Panc1 (cell line): ENCODE measurements around the gene FKTN. TPM values are rescaled to one million over a fixed set of nuclear protein-coding genes. Genes with fewer than 3 reads are reported as not detected.

Source experiments
- ATAC-seq: fragments of 200-7000 bp; cut with Tn5 transposase; 2 replicates; pipeline ENCODE4 v1.9.1; 2020; ENCODE audit warnings: mild to moderate bottlenecking, moderate library complexity
- BruUV-seq: library from RNA; stranded (reverse); fragments of 400-500 nt; replicated peaks from 2 replicates; lab custom pipeline; 2021; lab: Mats Ljungman, UMichigan
- CTCF ChIA-PET: fragments of 300-600 bp; sonication (Branson Sonifier 250); formaldehyde crosslinking; loops from one replicate; lab custom pipeline; 2022; ENCODE audit warnings: antibody characterized with exemption; lab: Charles Lee
- POLR2A ChIA-PET: fragments of 300-600 bp; sonication (Branson Sonifier 250); formaldehyde crosslinking; loops from one replicate; lab custom pipeline; 2022; ENCODE audit warnings: antibody characterized with exemption; lab: Charles Lee
- DNase-seq: peaks from one replicate; pipeline ENCODE4 v3.0.0-alpha.2; 2010; ENCODE audit warnings: low read depth, low spot score
- H3K27ac ChIP-seq: 2 replicates; pipeline ENCODE4 v1.5.1; 2011; ENCODE audit warnings: mild to moderate bottlenecking, low read length, inconsistent platforms
- H3K27me3 ChIP-seq: fragments of 200-500 bp; sonication (Bioruptor generic); 2 replicates; pipeline ENCODE4 v1.6.0; 2014; ENCODE audit warnings: low read length, inconsistent platforms; ENCODE audit not compliant: control insufficient read depth, insufficient read depth
- H3K36me3 ChIP-seq: fragments of 200-500 bp; sonication (Bioruptor generic); 2 replicates; pipeline ENCODE4 v1.5.1; 2014; ENCODE audit warnings: inconsistent platforms, mild to moderate bottlenecking, low read length, moderate library complexity; ENCODE audit not compliant: control insufficient read depth, insufficient read depth
- H3K4me1 ChIP-seq: 2 replicates; pipeline ENCODE4 v1.5.1; 2011; ENCODE audit warnings: inconsistent platforms, mild to moderate bottlenecking, low read length, moderate library complexity; ENCODE audit not compliant: control insufficient read depth, insufficient read depth
- H3K4me3 ChIP-seq, 2 experiments: 2 replicates each; pipeline ENCODE4 v1.5.1; 2011 to 2012; ENCODE audit warnings: low read depth in 2 of 2, low read length in 2 of 2, mild to moderate bottlenecking in 2 of 2, inconsistent platforms in 1 of 2, moderate library complexity in 1 of 2
- H3K9me3 ChIP-seq: fragments of 200-500 bp; sonication (Bioruptor generic); 2 replicates; pipeline ENCODE4 v1.5.1; 2014; ENCODE audit warnings: low read depth, mild to moderate bottlenecking, inconsistent platforms, low read length, moderate library complexity; ENCODE audit not compliant: control insufficient read depth, insufficient read depth
- POLR2AphosphoS5 ChIP-seq: IDR thresholded peaks from 2 replicates; pipeline ENCODE4 v1.6.1; 2012; ENCODE audit warnings: mild to moderate bottlenecking, low read depth, low read length, moderate library complexity
- SIN3A ChIP-seq: IDR thresholded peaks from 2 replicates; pipeline ENCODE4 v1.6.1; 2012; ENCODE audit warnings: low read depth, mild to moderate bottlenecking, low read length, moderate library complexity, borderline replicate concordance; ENCODE audit not compliant: insufficient read depth
- TCF7L2 ChIP-seq: IDR thresholded peaks from 2 replicates; pipeline ENCODE4 v1.6.1; 2011; ENCODE audit warnings: mild to moderate bottlenecking, low read depth, low read length, inconsistent platforms
- in situ Hi-C: cut with HindIII; loops from 2 replicates; pipeline ENCODE4 v1.10.0; 2016; ENCODE audit warnings: low sequenced_read_pairs, low pct_unique_long_range_greater_than_20kb
- intact Hi-C: fragments of 100-400 bp; cut with micrococcal nuclease; formaldehyde crosslinking; loops from one replicate; pipeline ENCODE4 v1.10.0; 2022; ENCODE audit not compliant: unreplicated experiment
- total RNA-seq: library from RNA; stranded (reverse); gene quantifications from one replicate; pipeline ENCODE4 v1.2.1, GENCODE V29; 2021; ENCODE audit not compliant: unreplicated experiment
- TF ChIP-seq, protein P1 (sequence below), 2 experiments: IDR thresholded peaks; 2 replicates each; pipeline ENCODE4 v1.6.1; 2011 to 2012; ENCODE audit warnings: low read depth in 2 of 2, control low read depth in 1 of 2, low read length in 1 of 2, mild to moderate bottlenecking in 1 of 2, moderate library complexity in 1 of 2; ENCODE audit not compliant: insufficient read depth in 1 of 2
- TF ChIP-seq, protein P2 (sequence below): fragments of 450-650 bp; IDR thresholded peaks from 2 replicates; pipeline ENCODE4 v1.5.1; 2017; ENCODE audit warnings: mild to moderate bottlenecking

Gene FKTN
- total RNA-seq, 1 experiment from 2014 or later: 15.2 TPM

DNA sequence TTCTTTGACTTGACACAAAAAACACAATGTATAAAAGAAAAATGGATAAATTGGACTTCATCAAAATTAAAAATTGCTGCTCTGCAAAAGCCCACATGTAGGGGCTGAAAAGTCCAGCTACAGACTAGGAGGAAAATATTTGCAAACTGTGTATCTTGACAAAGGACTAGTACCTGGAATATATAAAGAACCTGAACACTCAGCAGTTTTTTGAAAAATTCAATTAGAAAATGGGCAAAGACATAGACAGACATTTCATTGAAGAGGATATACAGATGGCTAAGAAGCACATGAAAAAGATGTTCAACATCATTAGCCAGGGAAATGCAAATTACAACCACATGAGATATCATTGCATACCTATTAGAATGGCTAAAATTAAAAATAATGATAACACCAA lies 85.9 kb downstream of the FKTN start:
- no peak for DNase-seq
- Histone ChIP-seq H3K36me3 (no peaks in the 10 kb centered on the region), H3K4me1 (no peaks in the 10 kb centered on the region), H3K27ac (no peak overlapping the region), H3K27me3 (no peaks in the 10 kb centered on the region), H3K9me3 (no peaks in the 10 kb centered on the region), H3K4me3 (no peak overlapping the region)
- intact Hi-C loops (no loop called here), in situ Hi-C loops (no loop called here)
- CTCF ChIA-PET: no interaction called here
- no peak for ATAC-seq
- no TSS peak for BruUV-seq
- TF ChIP-seq POLR2AphosphoS5: no peak
- TF ChIP-seq, protein P1, sequence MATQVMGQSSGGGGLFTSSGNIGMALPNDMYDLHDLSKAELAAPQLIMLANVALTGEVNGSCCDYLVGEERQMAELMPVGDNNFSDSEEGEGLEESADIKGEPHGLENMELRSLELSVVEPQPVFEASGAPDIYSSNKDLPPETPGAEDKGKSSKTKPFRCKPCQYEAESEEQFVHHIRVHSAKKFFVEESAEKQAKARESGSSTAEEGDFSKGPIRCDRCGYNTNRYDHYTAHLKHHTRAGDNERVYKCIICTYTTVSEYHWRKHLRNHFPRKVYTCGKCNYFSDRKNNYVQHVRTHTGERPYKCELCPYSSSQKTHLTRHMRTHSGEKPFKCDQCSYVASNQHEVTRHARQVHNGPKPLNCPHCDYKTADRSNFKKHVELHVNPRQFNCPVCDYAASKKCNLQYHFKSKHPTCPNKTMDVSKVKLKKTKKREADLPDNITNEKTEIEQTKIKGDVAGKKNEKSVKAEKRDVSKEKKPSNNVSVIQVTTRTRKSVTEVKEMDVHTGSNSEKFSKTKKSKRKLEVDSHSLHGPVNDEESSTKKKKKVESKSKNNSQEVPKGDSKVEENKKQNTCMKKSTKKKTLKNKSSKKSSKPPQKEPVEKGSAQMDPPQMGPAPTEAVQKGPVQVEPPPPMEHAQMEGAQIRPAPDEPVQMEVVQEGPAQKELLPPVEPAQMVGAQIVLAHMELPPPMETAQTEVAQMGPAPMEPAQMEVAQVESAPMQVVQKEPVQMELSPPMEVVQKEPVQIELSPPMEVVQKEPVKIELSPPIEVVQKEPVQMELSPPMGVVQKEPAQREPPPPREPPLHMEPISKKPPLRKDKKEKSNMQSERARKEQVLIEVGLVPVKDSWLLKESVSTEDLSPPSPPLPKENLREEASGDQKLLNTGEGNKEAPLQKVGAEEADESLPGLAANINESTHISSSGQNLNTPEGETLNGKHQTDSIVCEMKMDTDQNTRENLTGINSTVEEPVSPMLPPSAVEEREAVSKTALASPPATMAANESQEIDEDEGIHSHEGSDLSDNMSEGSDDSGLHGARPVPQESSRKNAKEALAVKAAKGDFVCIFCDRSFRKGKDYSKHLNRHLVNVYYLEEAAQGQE (IDR thresholded peaks at IDR 0.05; ENCODE audit: insufficient read depth in 1 of 2, low read depth in 2 of 2, low read length in 1 of 2): no peak
- TF ChIP-seq, protein P2, sequence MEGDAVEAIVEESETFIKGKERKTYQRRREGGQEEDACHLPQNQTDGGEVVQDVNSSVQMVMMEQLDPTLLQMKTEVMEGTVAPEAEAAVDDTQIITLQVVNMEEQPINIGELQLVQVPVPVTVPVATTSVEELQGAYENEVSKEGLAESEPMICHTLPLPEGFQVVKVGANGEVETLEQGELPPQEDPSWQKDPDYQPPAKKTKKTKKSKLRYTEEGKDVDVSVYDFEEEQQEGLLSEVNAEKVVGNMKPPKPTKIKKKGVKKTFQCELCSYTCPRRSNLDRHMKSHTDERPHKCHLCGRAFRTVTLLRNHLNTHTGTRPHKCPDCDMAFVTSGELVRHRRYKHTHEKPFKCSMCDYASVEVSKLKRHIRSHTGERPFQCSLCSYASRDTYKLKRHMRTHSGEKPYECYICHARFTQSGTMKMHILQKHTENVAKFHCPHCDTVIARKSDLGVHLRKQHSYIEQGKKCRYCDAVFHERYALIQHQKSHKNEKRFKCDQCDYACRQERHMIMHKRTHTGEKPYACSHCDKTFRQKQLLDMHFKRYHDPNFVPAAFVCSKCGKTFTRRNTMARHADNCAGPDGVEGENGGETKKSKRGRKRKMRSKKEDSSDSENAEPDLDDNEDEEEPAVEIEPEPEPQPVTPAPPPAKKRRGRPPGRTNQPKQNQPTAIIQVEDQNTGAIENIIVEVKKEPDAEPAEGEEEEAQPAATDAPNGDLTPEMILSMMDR: no peak
- TF ChIP-seq TCF7L2: no peak
- no peak for TF ChIP-seq SIN3A
- POLR2A ChIA-PET: no interaction called here

DNA sequence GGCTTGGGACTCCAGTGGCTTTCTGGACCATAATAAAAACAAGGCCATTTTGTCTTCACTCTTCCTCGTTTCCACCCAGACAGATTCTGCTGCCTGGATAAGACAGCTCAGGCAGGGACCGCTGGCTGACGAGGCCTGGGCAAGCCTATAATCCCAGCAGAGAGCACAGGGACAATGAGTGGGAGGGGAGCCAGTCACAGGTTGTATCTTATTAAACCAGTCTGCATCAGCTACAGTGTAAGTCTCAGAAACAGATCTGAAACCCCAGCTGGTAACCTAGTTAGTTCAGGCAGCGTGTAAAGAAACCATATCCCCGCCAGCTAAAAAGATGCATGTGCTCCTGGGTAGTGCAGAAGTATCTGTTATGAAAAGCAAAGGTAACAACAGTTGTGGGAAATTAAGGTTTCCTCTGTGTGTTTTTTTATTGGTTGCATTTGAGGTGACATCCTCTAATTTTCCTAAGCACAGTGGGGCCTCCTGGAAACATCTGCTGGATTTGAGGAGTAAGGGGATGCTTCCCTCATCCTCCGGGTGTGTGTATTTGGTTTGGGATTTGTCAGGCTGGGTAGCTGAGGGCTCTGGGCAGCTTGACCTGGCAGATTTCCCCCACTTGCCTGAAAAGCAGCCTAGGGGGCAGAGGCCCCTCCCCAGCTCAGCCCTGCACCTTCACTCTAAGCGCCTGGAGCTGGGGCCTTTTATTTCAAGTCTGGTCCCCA lies 89.1 kb downstream of the FKTN start:
- no peaks in the 10 kb centered on the region for H3K27me3 ChIP-seq
- no peaks in the 10 kb centered on the region for H3K4me1 ChIP-seq
- H3K9me3 ChIP-seq: no peaks in the 10 kb centered on the region
- ChIA-PET CTCF (interaction anchor here (0.9 kb wide), 1 partner anchor 9 kb away, joined by 3 read pairs; no protein-coding TSS in a partner anchor), POLR2A (no interaction called here)
- H3K27ac ChIP-seq: no peak overlapping the region
- BruUV-seq: no TSS peak
- intact Hi-C loops: no loop called here
- DNase-seq (no peak), ATAC-seq (no peak)
- in situ Hi-C loops: no loop called here
- H3K4me3 ChIP-seq: no peak overlapping the region
- TF ChIP-seq, protein P1 (IDR thresholded peaks at IDR 0.05; ENCODE audit: insufficient read depth in 1 of 2, low read depth in 2 of 2, low read length in 1 of 2): no peak
- TF ChIP-seq POLR2AphosphoS5: no peak
- TF ChIP-seq SIN3A: no peak
- no peak for TF ChIP-seq TCF7L2
- TF ChIP-seq, protein P2: no peak
- H3K36me3 ChIP-seq: no peaks in the 10 kb centered on the region
